NT2/D1 (cell line): Measurements from ENCODE around the gene GATM.
"Not testable (repeated sequence)": the region's sequence is repeated elsewhere in the genome, so short reads cannot be mapped to it uniquely, and the experiment has no call there.

Experiments used
- DNase-seq: peaks from one replicate; pipeline ENCODE4 v3.0.0-alpha.2; 2011; ENCODE audit warnings: low read depth, low spot score
- H3K27me3 ChIP-seq: 2 replicates; pipeline ENCODE4 v1.6.0; 2011; ENCODE audit warnings: mild to moderate bottlenecking; ENCODE audit not compliant: insufficient read length, insufficient read depth
- H3K36me3 ChIP-seq: 2 replicates; pipeline ENCODE4 v1.6.1; 2011; ENCODE audit warnings: mild to moderate bottlenecking, low read length, mixed read lengths; ENCODE audit not compliant: insufficient read depth, insufficient read length
- H3K4me1 ChIP-seq: 2 replicates; pipeline ENCODE4 v1.5.1; 2011; ENCODE audit not compliant: insufficient read depth, insufficient read length
- H3K4me3 ChIP-seq: 2 replicates; pipeline ENCODE4 v1.5.1; 2011; ENCODE audit warnings: low read depth; ENCODE audit not compliant: insufficient read length
- H3K9ac ChIP-seq: 2 replicates; pipeline ENCODE4 v1.6.0; 2011; ENCODE audit warnings: low read depth; ENCODE audit not compliant: insufficient read length
- H3K9me3 ChIP-seq: 2 replicates; pipeline ENCODE4 v1.5.1; 2011; ENCODE audit warnings: mild to moderate bottlenecking, low read length; ENCODE audit not compliant: insufficient read depth
- SUZ12 ChIP-seq: IDR thresholded peaks from 2 replicates; pipeline ENCODE4 v1.6.1; 2011; ENCODE audit not compliant: insufficient read length, insufficient read depth; ENCODE audit errors: extremely low read depth
- YY1 ChIP-seq: IDR thresholded peaks from 2 replicates; pipeline ENCODE4 v1.6.1; 2011; ENCODE audit not compliant: insufficient read length, insufficient read depth
- ZNF274 ChIP-seq: IDR thresholded peaks from 2 replicates; pipeline ENCODE4 v1.6.1; 2011; ENCODE audit warnings: mild to moderate bottlenecking, low read depth, low read length

GATM gene

DNA sequence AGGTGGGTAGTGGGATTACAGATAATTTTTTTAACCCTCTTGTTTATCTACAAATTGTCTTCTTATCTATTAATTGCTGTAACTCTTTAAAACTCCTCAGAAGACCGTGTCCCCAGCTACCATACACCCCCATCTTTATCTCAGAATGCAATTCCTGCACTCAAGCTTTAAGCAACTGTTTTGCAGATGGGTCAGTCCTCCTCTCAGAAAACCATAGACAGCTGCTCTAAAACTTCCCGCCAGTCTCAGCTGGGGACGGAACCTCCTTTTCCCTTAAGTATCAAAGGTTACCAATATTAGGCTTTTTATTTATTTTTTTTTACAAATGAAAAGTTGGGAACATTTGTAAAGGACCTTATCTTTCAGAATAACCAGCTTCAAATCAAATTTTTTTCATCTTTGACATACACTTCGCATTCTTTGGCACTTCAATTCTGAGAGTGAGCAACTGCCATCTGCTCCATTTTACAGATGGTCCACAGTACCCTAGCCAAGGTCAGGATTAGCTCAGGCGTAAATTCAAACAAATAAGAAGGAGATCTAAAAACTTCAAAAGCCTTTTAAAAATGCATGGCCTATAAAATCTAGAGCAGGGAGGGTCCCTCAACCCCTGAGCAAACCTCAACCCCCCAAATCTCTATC, 1.3 kb downstream of the GATM start:
- DNase-seq: no peak

GRCh38 chr15:45376300-45376928, 1.9 kb downstream of the GATM start:
- H3K27me3 ChIP-seq: peaks cover 36% of the 10 kb centered on the region
- H3K36me3 ChIP-seq: peaks cover 8% of the 10 kb centered on the region
- no peak overlapping the region for H3K4me3 ChIP-seq
- no peaks in the 10 kb centered on the region for H3K9me3 ChIP-seq
- peaks cover 2% of the 10 kb centered on the region for H3K4me1 ChIP-seq
- TF ChIP-seq YY1 (no peak), SUZ12 (no peak), ZNF274 (no peak)
- no peak for DNase-seq
- H3K9ac ChIP-seq: no peak overlapping the region

More for the DNA sequence above, 1.3 kb downstream of the GATM start:
- H3K27me3 ChIP-seq: peaks cover 36% of the 10 kb centered on the region
- H3K9ac ChIP-seq: peak overlapping the region; percentile 94
- peaks cover 2% of the 10 kb centered on the region for H3K4me1 ChIP-seq
- H3K9me3 ChIP-seq: no peaks in the 10 kb centered on the region
- TF ChIP-seq SUZ12 (no peak), YY1 (no peak), ZNF274 (no peak)
- H3K36me3 ChIP-seq: peaks cover 8% of the 10 kb centered on the region
- H3K4me3 ChIP-seq: peak overlapping the region; percentile 65

DNA sequence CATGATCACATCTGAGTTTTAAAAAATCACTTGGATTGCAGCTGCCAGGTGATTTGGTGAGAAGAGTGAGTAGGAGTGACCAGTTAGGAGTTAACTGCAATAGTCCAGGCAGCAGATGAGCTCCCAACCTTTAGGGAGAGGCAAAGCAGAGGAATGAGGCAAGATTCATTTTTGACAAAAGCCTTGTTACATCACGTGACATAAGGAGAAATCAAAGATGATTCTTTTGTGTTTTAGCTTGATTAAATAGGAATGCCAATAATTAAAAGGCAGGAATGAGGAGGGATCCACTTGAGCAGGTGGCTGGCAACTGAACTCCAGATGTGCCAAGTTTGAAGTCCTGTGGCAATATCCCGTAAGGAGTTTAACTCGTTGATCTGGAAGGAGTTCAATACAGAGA, 2.5 kb downstream of the GATM start:
- Histone ChIP-seq H3K9me3 (no peaks in the 10 kb centered on the region), H3K27me3 (peaks cover 36% of the 10 kb centered on the region), H3K4me3 (no peak overlapping the region), H3K36me3 (peaks cover 8% of the 10 kb centered on the region), H3K4me1 (peaks cover 2% of the 10 kb centered on the region), H3K9ac (no peak overlapping the region)
- no peak for DNase-seq
- TF ChIP-seq ZNF274 (no peak), YY1 (no peak), SUZ12 (no peak)

DNA sequence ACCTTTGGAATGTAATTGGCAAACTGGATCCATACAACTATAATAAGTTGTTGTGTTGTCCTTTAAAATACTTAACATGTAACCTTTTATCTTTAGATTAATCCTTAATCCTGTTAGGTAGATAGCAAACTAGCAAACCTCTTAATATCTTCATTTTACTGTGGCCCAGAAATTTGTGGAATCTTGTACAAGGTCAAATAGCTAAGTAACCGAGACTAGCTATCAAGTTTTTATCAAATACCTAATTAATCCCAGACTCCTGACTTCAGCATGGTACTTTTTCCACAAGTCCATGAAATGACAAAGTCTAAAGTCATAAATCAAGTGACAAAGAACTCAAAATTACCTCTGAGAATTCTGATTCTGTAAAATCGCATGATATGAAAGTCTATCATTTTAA, 4.4 kb downstream of the GATM start:
- Histone ChIP-seq H3K4me3 (no peak overlapping the region), H3K9ac (no peak overlapping the region), H3K36me3 (peaks cover 8% of the 10 kb centered on the region), H3K4me1 (peaks cover 2% of the 10 kb centered on the region), H3K9me3 (no peaks in the 10 kb centered on the region), H3K27me3 (peaks cover 30% of the 10 kb centered on the region)
- no peak for DNase-seq
- no peak for TF ChIP-seq ZNF274
- TF ChIP-seq YY1: no peak
- no peak for TF ChIP-seq SUZ12

- no peak for DNase-seq
- Histone ChIP-seq H3K36me3 (peaks cover 8% of the 10 kb centered on the region), H3K27me3 (peaks cover 13% of the 10 kb centered on the region), H3K9ac (no peak overlapping the region), H3K9me3 (no peaks in the 10 kb centered on the region), H3K4me3 (no peak overlapping the region), H3K4me1 (no peaks in the 10 kb centered on the region)
- TF ChIP-seq ZNF274 (no peak), YY1 (no peak), SUZ12 (no peak)
These were observed 6.0 kb downstream of the GATM start for GRCh38 chr15:45372041-45372995.

DNA sequence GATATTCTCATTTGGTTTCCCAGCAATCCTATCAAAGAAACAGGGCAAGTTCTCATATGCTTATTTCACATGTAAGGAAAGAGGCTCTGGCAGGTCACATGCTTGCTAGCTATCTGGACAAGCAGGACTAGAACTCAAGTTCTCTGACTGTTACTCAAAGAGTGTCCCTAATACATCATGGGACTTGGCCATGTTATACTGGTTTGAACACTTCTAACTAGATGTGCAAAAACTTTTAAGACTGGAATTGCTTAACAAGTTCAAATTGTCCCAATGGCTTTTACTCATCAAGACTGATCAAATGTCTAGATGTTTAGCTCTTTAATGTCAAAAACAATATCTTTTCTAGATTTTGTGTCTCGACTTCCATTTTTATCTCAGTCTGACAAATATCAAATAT, 6.8 kb downstream of the GATM start:
- H3K36me3 ChIP-seq: peaks cover 8% of the 10 kb centered on the region
- H3K9me3 ChIP-seq: no peaks in the 10 kb centered on the region
- no peak overlapping the region for H3K9ac ChIP-seq
- DNase-seq: no peak
- TF ChIP-seq YY1: no peak
- no peak for TF ChIP-seq ZNF274
- no peak for TF ChIP-seq SUZ12
- H3K27me3 ChIP-seq: peaks cover 6% of the 10 kb centered on the region
- H3K4me1 ChIP-seq: no peaks in the 10 kb centered on the region
- no peak overlapping the region for H3K4me3 ChIP-seq

GRCh38 chr15:45370042-45370441, 8.3 kb downstream of the GATM start:
- not testable (repeated sequence) for H3K4me1 ChIP-seq, DNase-seq, H3K9ac ChIP-seq, H3K4me3 ChIP-seq, H3K36me3 ChIP-seq, H3K9me3 ChIP-seq, H3K27me3 ChIP-seq

GRCh38 chr15:45367222-45367621, 11.1 kb downstream of the GATM start:
- DNase-seq, H3K4me1 ChIP-seq, H3K9ac ChIP-seq, H3K27me3 ChIP-seq, H3K9me3 ChIP-seq, H3K4me3 ChIP-seq, H3K36me3 ChIP-seq: not testable (repeated sequence)
